Muscle of back (tissue), 11 donors: ENCODE results near the gene GSN. TPM values are rescaled to one million over a fixed set of nuclear protein-coding genes. Genes with fewer than 3 reads are reported as not detected.
A peak's percentile ranks its signal among the peaks of the same experiment; 100 is the strongest.
"Not testable (repeated sequence)": the region's sequence is repeated elsewhere in the genome, so short reads cannot be mapped to it uniquely, and the experiment has no call there.

Experiments
- DNase-seq, 3 donors: peaks; one replicate each; pipeline versions ENCODE4 v3.0.0 to v3.0.0-alpha.2; 2013
- polyA plus RNA-seq, 10 donors: library from polyadenylated mRNA; unstranded; fragments of 120-200 nt; gene quantifications; one replicate each; pipeline ENCODE4 v1.2.1, GENCODE V29; 2013; ENCODE audit not compliant: insufficient read length in 10 of 10

GSN gene
- polyA plus RNA-seq, 10 donors = 212 to 476 (median 288) TPM

- peak in 1 of 3 donors; percentile 43 for DNase-seq
Measured at GRCh38 chr9:121284733-121285451, 16.9 kb downstream of the GSN start.

- peak in 1 of 3 donors; percentile 79 for DNase-seq
Measured at GRCh38 chr9:121285835-121286687, 18.1 kb downstream of the GSN start.

DNA sequence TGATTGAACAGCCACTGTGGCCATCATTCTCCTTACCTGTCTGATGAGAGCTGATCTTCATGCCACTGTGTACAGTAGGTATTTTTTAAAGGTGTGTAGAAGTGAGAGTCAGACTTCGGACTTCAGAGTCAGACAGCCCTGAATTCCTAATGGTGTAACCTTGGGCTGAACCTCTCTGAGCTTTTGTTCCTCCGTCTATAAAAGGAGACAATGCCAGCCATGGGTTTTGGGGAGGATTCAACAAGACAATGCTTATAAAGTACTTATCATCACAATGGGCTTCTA is 18.7 kb downstream of the GSN start:
- DNase-seq = no peak

GRCh38 chr9:121286973-121287741 is 19.2 kb downstream of the GSN start:
- peak; percentile 90 to 96 (median 95) for DNase-seq

- peak in 1 of 3 donors; percentile 58 for DNase-seq
Measured at GRCh38 chr9:121288673-121289025, 20.7 kb downstream of the GSN start.

DNA sequence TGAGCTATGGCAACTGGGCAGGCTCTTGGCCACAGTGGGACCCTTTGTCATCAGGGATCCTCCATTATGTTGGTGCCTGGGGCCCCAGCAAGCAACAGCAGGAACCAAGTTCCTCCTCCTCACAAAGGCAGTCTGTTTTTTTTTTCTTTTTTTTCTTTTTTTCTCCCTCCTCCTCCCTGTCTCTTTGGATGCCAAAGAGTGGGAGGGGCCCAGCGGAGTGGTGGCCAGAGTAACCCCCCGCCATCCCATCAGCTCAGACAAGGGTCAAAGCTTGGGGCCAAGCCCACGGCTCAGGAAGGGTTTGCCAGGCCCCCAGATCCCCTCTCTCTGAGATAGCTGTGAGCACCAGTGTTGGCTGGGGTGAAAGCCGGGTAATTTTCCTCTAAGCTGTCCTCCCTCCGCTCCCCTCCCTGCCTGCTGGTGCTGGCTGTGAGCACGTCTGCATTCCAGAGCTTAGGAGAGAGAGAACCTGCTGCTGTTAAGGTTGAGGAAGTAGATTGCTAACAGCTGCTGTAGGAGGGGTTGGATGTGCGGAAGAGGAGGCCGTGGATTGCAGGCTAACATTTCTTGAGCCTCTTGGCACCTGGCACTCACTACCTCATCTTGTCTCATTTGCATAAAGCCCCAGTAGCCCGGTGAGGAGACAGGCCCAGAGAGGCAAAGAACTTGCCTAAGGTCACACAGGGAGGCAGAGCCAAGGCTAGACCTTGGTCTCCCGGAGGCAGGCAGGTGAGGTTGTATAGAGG is 21.2 kb downstream of the GSN start:
- peak in 1 of 3 donors; percentile 89 for DNase-seq

- DNase-seq = no peak
Measured at GRCh38 chr9:121289772-121290370, 21.9 kb downstream of the GSN start.

GRCh38 chr9:121291536-121291935 is 23.6 kb downstream of the GSN start:
- DNase-seq = not testable (repeated sequence)

GRCh38 chr9:121292051-121292450 is 24.1 kb downstream of the GSN start:
- DNase-seq = no peak

DNA sequence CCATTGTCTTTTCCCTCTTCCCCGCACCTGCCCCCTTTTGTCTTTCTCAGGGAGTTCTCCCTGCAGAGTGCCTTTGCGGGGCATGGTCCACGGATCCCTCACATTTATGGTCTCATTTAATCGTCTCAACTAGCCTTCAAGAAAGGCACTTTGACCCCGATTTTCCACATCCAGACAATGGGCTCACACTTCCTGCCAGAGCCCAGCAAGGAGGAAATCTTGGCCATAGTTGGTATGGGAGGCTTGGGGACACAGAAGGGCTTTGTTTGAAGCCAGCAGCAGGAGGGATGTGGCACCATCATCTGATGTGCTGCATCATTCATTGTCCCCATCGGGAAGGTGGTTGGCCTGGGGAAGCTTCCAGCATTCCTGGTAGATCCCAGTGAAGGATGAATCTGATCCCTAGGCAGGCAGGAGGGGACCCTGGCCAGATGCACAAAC is 24.9 kb downstream of the GSN start:
- DNase-seq = no peak

- DNase-seq = peak in 1 of 3 donors; percentile 64
Measured at GRCh38 chr9:121294151-121294743, 26.3 kb downstream of the GSN start.

GRCh38 chr9:121294866-121295661 is 27.1 kb downstream of the GSN start:
- DNase-seq = peak in 2 of 3 donors; percentile 83 to 92

GRCh38 chr9:121295662-121296191 is 27.8 kb downstream of the GSN start:
- no peak for DNase-seq

DNA sequence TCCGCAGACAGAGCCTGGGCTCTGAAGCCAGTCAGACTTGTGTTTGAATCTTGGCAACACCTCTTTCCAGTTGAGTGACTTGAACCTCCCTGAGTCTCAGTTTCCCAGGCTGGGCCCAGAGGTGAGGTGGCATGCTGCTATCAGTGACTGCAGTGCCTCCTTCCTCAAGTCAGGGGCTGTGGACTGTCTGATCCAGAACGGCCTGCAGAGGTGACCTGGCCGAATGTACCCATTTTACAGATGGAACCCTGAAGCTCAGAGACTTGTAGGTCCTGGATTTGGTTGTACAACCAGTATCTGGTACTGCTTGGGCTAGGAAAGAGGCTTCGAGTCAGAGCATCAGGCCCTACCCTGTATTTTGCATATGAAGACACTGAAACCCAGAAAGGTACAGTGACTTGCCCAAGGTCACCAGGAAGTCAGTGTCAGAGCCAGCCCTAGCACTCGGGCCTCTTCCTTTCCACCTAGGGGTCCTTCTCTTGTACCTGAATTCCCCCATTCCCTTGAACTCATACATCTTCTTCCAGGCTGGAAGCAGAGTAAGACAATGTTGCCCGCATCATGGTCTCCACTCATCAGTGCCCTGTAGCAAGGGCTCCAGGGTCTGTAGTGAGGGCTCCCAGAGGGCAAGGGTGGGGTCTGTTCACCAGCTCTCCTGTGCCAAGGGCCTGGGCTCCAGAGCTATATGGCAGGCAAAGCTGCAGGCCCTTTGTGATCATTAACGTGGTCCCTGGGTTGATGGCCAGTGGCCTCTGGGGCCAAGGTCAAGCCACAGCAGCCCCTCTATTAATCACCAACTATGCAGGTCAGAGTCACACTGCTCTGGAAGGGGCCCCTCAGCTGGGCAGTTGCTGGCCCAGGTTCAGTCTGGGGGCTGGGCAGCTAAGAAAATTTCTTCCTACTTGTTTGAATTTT is 28.5 kb downstream of the GSN start:
- no peak for DNase-seq

DNA sequence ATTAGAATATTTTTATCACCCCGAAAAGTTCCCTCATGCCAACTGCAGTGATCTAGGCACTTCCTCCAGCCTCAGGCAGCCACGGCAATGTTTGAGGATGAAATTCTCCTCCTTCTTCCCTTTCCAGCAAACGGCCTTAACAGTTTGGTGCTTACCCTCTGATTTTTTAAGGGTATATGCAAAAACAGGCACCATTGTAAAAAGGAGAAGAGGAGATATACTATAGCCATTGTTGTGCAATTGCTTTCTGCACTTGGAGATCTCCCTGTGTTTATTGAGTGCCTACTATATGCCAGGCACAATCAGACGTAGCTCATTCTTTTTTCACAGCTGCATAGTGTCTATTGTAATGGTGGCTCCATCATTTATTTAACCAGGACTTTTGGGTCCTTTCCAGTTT is 29.4 kb downstream of the GSN start:
- no peak for DNase-seq

DNA sequence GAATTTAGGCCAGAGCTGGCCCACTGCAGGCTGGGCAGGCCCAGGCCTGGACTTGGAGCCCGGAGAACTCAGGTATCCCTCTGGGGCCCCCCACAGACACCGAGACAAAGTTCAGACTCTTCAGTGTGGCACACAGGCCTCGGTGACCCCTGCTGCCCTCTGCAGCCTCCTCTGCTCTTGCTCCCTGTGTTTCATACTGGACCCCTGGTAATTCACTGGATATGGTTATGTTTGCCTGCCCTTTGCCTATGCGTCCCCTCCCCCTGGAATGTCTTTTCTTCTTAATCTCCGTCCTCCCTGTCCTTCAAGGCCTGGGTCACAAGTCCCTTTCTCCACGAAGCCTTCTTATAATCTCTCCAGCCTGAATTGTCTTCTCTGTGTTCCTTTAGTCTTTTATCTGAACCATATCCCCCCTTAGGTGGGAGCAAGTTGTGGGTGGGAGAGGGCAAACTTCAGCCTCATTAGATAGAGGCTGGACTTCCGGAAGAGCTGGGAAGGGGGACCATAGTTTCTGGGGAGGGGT is 30.1 kb downstream of the GSN start:
- DNase-seq = no peak

DNA sequence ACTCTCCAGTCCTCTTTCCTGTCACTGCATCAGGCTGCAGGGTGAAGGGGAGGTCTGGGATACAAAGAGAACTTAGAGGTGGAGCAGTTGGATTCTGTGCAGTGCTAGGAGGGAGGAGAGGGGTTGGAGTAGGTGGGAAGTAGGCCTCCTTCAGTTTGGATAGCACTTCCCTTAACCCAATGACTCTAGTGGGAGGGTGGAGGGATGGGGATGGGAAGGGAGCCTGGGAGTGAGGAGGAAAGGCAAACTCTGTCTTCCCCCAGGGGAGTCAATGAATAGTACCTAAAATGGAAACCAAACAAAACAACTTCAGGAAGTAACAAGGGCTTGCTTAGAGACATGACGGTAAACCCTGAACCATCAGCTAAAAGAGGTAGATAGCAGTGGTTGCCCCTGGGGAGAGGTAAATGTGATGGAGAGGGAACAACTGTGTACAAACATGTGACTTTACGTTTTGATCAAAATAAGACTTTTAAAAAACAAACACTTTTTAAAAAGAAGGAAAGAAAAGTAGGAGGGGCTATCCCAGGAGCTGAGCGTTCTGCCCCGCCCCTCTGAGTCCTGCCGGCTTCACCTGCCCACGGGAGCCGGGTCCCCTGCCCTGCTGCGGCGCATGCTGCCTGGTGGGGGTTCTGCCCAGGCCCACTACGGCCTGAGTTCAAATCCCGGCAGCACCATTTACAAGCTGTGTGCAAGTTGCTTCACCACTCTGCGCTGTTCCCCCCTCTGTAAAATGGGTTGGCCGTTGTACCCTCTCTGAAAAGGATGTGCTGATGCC is 30.9 kb downstream of the GSN start:
- peak; percentile 69 to 93 (median 82) for DNase-seq
